Fibroblast of peridontal ligament (primary cell): ENCODE measurements around the gene RNF145.
"Not testable (repeated sequence)": the region's sequence is repeated elsewhere in the genome, so short reads cannot be mapped to it uniquely, and the experiment has no call there.

ENCODE experiments used
- DNase-seq: peaks from one replicate; pipeline ENCODE4 v3.0.0-alpha.2; 2010; ENCODE audit errors: extremely low read depth

RNF145 gene

DNA sequence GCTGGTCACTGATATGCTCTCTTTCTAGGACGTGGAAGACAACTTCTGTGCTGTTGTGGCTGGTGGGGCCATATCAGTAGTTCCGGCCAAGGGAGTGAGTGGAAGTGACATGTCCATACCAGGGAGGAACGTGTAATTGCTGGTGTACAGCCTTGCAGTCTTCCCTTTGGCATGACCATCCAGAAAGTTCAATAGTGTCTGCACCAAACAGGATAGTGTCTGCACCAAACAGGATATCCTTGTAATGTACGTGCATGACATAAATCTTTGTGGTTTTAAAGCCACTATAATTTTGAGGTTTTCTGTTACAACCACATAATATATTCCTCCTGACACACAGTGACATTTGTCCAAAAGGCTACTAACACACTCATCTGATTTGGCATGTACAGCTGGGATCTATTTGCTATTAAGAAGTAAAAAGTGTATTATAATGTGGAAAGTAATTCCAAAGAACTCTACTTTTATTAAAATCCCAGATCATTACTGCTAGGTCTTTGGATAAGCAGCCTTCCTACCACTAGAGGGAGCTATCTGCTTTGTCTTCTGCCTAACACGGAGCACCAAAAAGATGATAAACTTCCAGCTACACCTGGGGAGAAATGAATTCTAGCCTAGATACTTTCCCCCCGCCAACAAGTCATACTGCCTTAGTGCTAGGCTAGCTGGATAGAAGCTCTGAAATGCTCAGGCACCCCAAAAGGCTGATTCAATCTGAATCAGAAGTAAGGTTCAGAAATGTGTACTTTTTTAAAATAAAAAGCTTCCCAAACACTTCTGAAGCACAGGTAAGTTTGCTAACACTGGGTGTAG, 52.7 kb downstream of the RNF145 start:
- peak; percentile 89 for DNase-seq

- no peak for DNase-seq
Observed at GRCh38 chr5:159155960-159156359, 53.4 kb downstream of the RNF145 start.

GRCh38 chr5:159152876-159153275, 56.5 kb downstream of the RNF145 start:
- DNase-seq, result no peak

DNA sequence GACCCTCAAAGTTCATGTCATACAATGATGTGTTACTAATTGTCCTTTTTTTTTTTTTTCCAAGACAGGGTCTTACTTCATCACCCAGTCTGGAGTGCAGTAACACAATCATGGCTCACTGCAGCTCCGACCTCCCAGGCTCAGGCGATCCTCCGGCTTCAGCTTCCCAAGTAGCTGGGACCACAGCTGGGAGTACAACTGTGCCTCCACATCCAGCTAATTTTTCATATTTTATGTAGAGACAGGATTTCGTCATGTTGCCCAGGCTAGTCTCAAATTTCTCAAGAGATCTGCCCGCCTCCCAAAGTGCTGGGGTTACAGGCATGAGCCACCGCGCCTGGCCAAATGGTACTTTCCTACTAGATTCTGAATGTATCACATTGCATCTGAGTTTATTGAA, 60.3 kb downstream of the RNF145 start:
- no peak for DNase-seq

GRCh38 chr5:159147976-159148375, 61.4 kb downstream of the RNF145 start:
- no peak for DNase-seq

DNA sequence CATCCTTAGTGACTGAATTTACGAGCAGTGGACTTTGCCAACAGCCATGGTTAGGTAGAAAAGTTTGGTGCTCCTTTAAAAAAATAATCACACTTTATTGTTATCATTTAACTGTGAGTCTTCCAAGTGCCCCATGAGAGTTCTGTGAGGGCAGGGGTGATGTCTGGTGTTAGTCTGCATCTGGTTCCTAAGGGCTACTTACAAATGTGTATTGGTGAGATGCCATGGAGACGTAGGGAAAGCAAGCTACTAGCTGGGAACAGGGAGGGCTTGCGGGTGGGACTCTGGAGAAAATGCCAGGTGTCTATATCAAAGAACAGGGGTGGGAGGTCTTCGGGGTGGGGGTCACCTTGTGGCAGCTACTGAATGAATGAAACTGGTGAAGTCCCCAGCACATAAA, 62.5 kb downstream of the RNF145 start:
- no peak for DNase-seq

GRCh38 chr5:159145160-159145559, 64.2 kb downstream of the RNF145 start:
- not testable (repeated sequence) for DNase-seq

GRCh38 chr5:159139802-159140201, 69.6 kb downstream of the RNF145 start:
- no peak for DNase-seq

GRCh38 chr5:159135896-159136531, 73.3 kb downstream of the RNF145 start:
- DNase-seq, result peak; percentile 78

- peak; percentile 95 for DNase-seq
Observed at GRCh38 chr5:159133041-159133741, 76.2 kb downstream of the RNF145 start.

DNA sequence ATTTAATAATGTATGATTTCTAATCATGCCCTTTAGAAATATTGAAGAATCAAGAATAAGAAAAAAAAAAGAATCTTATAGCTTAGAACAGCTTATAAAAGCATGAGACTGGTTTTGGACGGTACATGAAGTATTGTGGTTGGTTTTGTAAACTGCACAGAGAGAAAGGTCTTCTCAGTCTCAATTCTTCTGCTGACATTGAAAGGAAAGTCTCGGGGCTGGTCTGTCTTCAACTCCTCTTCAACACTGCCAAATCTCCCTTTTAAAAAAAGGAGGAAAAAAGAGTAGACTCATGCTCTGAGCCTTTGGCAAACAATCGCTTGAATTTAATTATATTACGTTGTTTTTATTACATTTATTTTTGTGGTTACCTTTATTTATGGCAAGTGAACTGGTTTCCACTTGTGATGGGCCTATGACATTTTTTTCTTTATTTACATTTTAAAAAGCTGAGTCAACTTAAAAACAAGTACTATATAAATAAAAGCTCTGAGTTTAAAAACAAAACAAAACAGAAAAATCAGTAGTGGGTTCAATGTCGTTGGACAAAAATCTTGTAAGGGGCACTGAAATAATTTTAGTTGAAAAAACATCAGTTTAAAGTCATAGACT, 76.8 kb downstream of the RNF145 start:
- DNase-seq, result peak; percentile 44

DNA sequence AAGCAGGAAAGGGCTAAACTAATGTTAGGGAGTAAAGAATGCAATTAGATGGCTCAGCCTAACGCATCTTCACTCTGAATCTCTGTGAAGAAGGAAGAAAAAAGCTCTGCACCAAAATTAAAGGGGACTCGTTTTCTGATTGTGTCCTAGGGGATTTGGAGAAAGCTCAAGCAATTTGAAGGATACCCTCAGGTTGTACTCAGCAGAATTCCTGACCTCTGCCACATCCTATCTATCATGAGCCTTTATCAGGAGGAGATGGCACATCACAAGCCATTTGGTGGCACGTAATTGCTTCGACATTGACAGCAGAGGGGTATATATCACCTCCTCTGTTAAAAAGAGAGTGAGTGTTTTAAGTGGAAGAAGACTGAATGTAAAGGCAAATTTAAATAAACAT, 77.4 kb downstream of the RNF145 start:
- no peak for DNase-seq

DNA sequence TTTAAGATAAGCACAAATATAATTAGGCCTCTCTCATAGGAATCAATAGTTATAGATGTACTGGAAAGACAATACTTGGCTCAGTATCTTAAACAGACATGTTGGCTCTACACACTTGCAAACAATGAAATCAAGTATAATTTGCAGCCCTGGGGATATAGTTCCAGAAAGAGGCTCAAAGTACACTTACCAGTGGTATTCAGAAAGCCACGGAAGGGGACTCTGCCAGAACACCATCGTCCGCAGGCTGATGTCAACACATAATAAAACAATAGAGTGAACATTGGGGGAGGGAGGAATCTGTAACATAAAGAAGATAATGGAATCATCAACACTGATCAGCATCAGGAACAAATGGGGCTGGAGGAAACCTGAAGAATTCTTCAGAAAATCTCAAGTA, 78.5 kb downstream of the RNF145 start:
- DNase-seq, result no peak

- DNase-seq, result no peak
Observed at GRCh38 chr5:159128070-159128541, 81.2 kb downstream of the RNF145 start.

DNA sequence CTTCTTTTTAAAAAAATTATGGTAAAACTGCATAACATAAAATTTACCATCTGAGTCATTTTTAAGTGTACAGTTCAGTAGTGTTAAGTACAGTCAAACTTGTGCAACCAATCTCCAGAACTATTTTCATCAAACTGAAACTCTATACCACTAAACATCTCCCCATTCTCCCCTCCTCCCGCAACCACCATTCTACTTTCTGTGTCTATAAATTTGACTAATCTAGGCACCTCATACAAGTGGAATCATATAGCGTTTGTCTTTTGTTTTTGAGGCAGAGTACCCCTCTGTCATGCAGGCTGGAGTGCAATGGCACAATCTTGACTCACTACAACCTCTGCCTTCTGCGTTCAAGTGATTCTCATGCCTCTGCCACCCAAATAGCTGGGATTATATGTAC, 85.7 kb downstream of the RNF145 start:
- DNase-seq, result peak; percentile 39

DNA sequence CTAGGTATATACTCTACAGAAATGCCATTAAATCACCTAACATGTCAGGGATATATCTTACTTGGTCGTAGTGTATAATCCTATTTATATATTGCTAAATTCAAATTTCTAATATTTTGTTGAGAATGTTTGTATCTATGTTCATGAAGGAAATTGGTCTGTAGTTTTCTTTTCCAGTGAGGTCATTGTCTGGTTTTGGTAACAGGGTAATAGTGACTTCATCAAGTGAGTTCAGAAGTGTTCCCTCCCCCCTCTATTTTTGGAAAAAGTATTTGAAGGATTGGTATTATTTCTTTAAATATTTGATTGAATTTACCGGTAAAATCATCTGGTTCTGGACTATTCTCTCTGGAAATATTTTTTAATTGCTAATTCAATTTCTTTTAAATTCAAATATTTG, 86.2 kb downstream of the RNF145 start:
- DNase-seq, result no peak

- DNase-seq, result no peak
Observed at GRCh38 chr5:159121061-159121460, 88.3 kb downstream of the RNF145 start.

DNA sequence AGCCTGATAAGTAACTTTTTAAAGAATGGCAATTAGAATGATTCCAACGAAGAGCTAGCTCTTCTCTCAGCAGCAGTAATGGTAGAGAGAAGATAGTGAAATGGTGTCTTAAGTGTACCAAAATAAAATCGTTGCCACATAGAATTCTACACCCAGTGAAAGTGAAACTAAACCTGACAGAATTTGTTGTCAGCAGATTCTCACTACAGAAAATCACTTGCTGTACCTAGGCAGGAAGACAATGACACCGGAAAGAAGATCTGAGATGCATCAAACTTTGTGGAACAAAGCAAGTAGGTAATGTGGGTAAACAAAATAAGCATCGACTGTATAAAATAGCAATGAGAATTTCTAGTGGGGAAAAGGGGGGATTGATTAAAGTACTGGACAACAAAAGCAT, 88.9 kb downstream of the RNF145 start:
- DNase-seq, result peak; percentile 66

DNA sequence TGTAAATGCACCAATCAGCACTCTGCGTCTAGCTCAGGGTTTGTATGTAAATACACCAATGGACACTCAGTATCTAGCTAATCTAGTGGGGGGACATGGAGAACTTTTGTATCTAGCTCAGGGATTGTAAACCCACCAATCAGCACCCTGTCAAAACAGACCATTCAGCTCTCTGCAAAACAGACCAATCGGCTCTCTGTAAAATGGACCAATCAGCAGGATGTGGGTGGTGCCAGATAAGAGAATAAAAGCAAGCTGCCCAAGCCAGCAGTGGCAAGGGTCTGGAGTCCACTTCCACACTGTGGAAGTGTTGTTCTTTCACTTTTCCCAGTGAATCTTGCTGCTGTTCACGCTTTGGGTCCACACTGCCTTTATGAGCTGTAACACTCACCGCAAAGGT, 89.5 kb downstream of the RNF145 start:
- DNase-seq, result not testable (repeated sequence)

- not testable (repeated sequence) for DNase-seq
Observed at GRCh38 chr5:159118958-159119659, 90.2 kb downstream of the RNF145 start.

DNA sequence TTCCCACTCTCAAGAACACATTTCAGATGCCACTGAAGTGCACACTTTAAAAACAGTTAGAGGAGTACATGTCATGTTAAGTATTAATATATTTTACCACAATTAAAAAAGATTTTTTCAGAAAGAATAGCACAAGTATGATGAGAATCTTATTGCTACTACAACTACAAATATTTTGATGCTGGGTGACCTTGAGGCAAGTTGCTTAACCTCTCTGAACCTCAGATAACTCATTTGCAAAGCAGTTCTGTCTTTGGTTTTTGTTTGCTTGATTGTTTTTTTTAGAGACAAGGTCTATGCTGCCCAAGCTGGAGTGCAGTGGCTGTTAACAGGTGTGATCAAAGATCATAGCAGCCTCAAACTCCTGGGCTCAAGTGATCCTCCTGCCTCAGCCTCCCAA, 95.9 kb downstream of the RNF145 start:
- no peak for DNase-seq

GRCh38 chr5:159112436-159112835, 96.9 kb downstream of the RNF145 start:
- no peak for DNase-seq
